Measurements from ENCODE around the gene NPY4R2.
"Not testable (repeated sequence)": the region's sequence is repeated elsewhere in the genome, so short reads cannot be mapped to it uniquely, and the experiment has no call there.

GRCh38 chr10:47941379-47941778, 22.9 kb downstream of the NPY4R2 start:
- TF ChIP-seq CTCF, POLR2A (IDR thresholded peaks at IDR 0.05): not testable (repeated sequence)
